Activated naive CD8-positive, alpha-beta T cell treated with anti-CD3 and anti-CD28 coated beads, Interleukin-2, amount 50 U/mL, for 16 hours (primary cell): ENCODE data around the gene FAM20C.
"Not testable (repeated sequence)": the region's sequence is repeated elsewhere in the genome, so short reads cannot be mapped to it uniquely, and the experiment has no call there.

ENCODE experiments used
- DNase-seq: peaks from one replicate; pipeline ENCODE4 v3.0.0-alpha.2; 2020; ENCODE audit warnings: low read depth, low spot score

The FAM20C gene

GRCh38 chr7:191105-191980 lies 1.0 kb upstream of the FAM20C start:
- DNase-seq = no peak

DNA sequence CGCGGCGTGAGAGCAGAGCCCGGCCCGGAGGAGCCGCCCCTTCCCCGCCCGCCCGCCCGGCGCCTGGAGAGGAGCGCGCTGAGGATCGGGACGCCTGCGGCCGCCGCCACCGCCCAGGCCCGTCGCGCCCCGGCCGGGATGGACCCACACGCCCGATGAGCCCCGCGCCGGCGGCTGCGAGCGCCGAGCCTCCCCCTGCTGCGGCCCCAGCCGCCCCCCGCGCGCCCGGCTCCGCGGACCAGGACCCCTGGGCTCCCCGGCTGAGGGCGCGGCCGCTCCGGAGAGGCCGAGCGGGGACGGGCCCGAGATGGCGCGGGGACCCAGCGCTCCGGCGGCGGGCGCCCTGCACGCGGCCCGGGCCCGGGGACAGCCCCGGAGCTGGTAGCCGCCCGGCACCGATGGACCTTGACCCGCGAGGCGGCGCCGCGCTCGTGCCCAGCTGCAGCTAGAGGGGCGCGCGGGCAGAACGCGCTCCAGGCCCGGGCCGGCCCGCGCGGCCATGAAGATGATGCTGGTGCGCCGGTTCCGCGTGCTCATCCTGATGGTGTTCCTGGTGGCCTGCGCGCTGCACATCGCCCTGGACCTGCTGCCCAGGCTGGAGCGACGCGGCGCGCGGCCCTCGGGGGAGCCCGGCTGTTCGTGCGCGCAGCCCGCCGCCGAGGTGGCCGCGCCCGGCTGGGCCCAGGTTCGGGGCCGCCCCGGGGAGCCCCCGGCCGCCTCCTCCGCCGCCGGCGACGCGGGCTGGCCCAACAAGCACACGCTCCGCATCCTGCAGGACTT lies 520 bp downstream of the FAM20C start:
- DNase-seq = no peak

- no peak for DNase-seq
These were observed 1.3 kb downstream of the FAM20C start for GRCh38 chr7:193481-194251.

DNA sequence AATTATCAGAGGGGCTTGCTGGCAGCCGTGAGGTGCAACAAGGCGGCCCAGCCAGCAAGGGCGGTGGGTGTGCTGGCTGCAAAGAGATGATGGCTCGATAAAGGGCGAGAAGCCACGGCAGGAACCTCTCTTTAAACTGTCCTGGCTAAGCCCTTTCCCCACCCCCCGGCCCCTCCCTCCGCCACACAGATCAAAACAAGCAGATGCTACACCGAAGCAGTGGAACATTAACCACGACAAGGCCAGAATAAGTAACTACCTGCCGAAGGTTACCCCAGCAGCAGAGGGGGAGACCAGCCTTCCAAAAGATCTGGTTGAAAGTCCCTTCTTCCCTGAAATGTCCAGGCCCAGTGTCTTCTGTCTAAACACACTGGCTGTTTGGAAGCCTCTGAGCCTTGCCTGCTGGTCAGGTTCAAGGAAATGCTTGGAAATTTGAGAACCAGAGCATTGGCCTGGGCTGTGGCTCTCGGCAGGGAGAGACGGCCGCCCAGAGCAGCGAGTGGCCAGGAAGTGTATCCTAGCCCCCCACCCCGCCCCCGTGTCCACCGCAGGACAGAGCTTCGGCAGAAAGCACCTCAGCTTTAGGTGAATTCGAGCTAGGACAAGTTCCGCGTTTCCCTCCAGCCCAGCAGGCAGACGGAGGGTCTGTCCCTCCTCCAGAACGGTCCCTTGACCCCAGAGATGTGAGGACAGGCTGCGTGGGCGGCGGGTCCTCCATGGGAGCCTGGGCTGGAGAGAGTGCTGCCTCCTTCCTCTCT lies 2.1 kb downstream of the FAM20C start:
- no peak for DNase-seq

- no peak for DNase-seq
These were observed 2.8 kb downstream of the FAM20C start for GRCh38 chr7:195010-195829.

DNA sequence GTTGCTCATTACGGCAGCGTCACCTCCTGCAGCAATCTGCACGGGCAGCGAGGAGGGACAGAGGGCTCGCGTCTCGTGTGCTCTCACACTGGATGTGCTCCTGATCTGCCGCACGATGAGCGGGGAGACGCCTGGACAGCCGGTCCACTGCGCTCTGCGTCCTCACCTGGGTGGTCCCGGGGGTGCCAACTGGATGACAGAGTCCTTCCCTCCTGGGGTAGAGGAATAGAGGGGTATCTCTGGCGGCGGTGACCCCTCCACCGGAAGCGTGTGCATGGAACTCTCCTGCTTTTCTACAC lies 3.4 kb downstream of the FAM20C start:
- DNase-seq = no peak

GRCh38 chr7:196283-196682 lies 3.9 kb downstream of the FAM20C start:
- no peak for DNase-seq

DNA sequence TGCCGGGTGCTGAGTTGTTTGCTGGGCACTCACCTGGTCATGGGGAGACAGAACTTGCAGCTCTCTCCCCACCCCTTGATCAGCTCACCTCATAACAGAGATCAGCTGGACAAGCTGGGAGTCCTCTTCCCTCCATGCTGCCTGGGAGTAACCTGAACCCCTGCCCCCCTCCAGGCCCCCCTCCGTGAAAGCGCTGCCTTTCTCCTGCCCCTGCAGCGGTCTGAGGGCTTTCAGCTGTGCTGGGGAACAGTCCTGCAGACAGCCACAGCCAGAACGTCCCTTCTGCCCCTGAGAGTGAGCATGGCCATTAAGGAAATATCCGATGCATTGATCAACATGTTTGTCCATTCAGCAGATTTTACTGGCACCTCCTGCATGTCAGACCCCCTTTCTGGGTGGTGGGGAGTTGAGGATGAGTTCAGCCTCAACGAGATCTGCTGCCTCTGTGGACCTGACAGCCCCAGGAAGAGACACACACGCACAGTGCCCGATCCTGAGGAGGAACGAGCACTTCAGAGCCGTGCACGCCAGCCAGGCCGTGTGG lies 4.5 kb downstream of the FAM20C start:
- DNase-seq = no peak

DNA sequence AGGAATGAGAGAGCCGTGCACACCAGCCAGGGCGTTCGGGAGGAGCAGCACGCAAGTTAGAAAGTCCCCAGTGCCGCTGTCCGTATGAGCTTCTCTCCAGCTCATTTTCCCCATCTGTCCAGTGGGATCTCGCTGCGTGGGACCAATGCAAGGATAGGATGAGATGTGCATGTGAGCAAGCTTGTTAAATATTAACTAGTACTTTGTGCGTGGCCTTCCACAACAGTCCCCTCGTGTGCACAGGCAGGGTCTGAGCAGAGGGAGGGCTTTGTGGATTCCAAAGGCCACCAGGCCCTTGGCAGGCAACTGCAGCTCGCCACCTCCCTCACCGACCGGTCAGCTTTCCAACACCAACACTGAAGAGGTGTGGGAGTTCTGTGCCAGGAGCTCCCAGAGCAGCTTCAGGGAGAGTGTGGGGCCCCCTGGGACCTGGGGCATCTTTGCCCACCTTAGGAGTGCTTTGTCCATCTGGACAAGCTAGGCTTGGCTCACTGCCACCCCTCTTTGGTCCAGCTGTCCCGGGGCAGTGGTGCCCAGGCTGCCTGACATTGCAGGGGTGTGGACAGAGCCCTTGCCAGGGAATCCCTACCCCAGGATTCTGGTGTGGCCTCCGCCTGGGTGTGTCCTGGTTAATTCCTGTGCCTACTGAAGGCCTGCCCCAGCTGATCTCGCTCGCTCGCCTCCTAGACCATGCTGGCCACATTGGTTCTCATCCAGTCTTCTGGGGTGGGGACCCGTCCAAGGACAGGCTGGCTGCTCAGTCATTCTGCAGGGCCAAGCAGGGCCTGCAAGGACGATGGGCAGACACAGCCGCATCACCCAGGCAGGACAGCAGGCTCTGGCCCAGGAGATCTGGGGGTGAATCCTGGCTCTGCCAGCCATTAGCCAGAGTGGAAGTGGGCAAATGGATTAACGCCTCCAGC lies 5.3 kb downstream of the FAM20C start:
- no peak for DNase-seq

GRCh38 chr7:199483-200249 lies 7.3 kb downstream of the FAM20C start:
- no peak for DNase-seq

DNA sequence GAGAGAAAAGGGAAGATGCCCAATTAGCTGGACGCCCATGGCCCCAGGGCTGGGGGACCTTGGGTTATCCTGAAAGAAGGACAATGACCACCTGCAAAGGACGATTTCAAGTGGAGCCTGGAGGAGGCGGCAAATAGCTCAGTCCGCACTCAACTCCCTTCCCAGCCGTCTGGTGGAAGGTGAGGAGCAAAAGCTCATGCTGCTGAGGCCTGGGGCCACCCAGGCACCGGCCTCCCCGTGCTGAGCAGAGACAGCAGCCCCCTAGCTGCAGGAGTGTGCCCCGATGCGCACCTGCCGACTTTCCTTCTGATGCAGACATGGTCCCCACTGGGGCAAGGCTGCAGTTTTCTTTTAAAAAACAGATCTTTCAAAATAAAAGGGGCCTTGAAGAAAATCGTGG lies 7.9 kb downstream of the FAM20C start:
- DNase-seq = no peak

- DNase-seq = no peak
These were observed 8.3 kb downstream of the FAM20C start for GRCh38 chr7:200704-201103.

DNA sequence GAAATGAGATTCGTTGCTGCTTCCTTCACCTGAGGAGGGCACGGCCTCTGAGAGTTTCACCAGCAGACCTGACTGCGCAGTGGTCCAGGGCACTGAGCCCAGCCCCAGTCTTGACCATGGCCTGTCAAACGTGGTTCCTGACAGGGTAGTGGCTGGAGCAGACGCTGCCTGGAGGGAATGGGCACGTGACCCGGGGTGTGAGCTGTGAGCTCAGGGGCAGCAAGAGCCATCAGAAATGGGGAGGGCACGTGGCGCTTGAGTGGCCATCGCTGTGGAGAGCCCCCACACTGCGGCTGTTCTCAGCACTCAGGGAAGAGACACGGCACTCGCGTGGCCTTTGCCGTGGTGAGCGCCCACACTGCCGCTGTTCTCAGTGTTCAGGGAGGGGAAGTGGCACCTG lies 12.0 kb downstream of the FAM20C start:
- no peak for DNase-seq

DNA sequence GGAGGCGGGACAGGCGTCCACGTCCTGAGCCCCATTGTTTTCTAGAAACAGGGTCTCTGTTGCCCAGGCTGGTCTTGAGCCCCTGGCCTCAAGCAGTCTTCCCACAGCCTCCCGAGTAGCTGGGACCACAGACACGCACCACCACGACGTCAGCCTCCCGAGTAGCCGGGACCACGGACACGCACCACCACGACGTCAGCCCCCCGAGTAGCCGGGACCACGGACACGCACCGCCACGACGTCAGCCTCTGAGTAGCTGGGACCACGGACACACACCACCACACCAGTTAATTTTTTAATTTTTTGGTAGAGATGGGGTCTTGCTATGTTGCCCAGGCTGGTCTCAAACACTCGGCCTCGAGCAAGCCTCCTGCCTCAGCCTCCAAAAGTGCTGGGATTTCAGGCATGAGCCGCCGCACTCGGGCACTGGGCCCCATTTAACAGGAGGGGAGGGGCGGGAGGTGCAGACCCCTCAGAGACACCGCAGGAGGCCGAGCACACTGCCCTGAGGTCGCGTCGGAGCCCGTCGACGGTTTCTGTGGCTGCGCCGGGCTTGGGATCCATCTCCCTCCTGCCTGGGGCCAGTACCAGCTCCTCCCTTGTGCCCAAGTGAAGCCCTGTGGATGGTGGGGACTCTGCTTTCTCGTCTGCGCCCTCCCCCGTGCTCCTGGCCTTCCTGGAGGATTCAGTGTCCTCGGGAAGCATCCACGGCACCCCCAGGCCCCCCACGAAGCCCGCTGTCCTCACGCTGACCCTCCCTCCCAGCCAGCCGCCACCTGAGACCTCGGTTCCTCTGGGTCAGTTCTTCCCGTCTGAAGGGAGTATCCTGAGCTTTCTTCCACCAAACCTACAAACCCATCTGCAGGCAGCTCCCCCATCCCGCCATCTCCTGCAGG lies 13.0 kb downstream of the FAM20C start:
- no peak for DNase-seq

DNA sequence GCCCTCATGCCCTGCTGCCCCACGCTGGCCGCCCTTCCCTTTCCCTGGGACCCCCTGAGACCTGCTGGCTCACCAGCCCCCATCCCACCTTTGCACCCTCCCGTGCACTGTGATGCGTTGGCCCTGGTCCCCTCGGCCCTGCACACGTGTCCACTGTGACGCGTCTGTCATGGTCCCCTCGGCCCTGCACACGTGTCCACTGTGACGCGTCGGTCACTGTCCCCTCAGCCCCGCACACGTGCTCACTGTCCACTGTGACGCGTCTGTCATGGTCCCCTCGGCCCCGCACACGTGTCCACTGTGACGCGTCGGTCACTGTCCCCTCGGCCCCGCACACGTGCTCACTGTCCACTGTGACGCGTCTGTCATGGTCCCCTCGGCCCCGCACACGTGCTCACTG lies 14.0 kb downstream of the FAM20C start:
- DNase-seq = not testable (repeated sequence)

DNA sequence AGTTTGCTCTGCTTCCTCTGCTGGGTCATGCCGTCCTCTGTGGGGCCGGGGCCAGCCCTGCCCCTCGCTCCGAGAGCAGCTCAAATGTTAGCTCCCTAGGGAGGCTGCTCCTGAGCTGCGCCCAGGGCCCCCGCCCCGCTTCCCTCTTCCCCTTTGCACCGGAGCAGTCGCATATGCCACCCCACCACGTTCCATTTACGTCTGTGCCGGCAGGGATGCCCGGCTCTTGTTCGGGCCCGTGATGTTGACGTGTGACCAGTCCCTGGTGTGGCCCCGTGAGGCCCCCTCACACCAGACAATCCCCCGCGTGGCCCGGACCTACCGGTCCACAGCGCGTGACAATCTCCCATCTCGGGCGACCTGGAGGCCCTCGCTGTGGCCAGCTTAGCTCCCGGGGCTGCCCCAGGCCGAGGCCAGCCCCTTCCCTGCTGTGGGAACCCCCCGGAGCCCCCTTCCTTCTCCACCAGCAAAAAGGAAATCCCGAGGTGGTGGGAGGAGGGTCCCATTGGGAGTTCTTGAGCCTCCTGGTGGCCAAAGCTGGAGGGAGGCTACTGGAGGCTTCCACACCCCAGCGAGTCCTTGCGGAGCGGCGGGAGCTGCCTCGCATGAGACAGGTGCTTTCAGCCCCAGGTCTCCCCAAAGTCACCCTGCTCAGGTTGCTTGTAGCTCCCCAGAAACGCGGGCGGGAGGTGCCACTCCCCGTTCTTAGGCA lies 15.2 kb downstream of the FAM20C start:
- no peak for DNase-seq

DNA sequence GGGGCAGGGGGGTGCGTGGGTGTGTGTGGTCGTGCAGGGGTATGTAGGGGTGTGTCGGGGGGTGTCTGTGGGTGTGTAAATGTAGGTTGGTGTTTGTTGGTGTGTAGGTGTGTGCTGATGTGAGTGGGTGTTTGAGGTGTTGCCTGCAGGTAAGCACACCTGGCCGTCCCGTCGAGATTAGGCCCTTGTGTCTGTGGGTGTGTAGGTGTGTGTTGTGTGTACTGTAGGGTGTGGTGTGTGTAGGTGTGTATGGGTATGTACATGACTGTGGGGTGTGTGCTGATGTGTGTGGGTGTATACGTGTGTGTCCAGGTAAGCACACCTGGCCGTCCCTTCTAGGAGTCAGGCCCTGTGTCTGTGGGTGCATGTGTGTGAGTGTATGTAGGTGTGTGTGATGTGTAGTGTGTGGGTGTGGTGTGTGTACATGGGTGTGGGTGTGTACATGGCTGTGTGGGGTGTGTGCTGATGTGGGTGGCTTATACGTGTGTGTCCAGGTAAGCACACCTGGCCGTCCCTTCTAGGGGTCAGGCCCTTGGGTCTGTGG lies 15.8 kb downstream of the FAM20C start:
- no peak for DNase-seq
